RKO (cell line): ENCODE data around the gene MED25.
A peak's percentile ranks its signal among the peaks of the same experiment; 100 is the strongest.

Source experiments
- DNase-seq: peaks from one replicate; pipeline ENCODE4 v3.0.0-alpha.2; 2016; ENCODE audit warnings: low spot score

Gene MED25

GRCh38 chr19:49858088-49858985 is 40.2 kb downstream of the MED25 start:
- peak; percentile 30 for DNase-seq

GRCh38 chr19:49859682-49860335 is 41.7 kb downstream of the MED25 start:
- no peak for DNase-seq

GRCh38 chr19:49860336-49861102 is 42.4 kb downstream of the MED25 start:
- no peak for DNase-seq

GRCh38 chr19:49861107-49861506 is 43.0 kb downstream of the MED25 start:
- no peak for DNase-seq

GRCh38 chr19:49861541-49862378 is 43.7 kb downstream of the MED25 start:
- no peak for DNase-seq

GRCh38 chr19:49862391-49863253 is 44.5 kb downstream of the MED25 start:
- no peak for DNase-seq

- no peak for DNase-seq
Measured at GRCh38 chr19:49863254-49863934, 45.3 kb downstream of the MED25 start.

GRCh38 chr19:49863935-49864320 is 45.8 kb downstream of the MED25 start:
- DNase-seq: no peak

GRCh38 chr19:49864890-49865289 is 46.8 kb downstream of the MED25 start:
- DNase-seq: no peak

GRCh38 chr19:49866933-49867782 is 49.1 kb downstream of the MED25 start, which contains the start of gene PNKP:
TSS of gene PNKP (minus strand) at chr19:49867576. CDS start at chr19:49867204, 372 bp downstream.
- peak; percentile 91 for DNase-seq

GRCh38 chr19:49869009-49869483 is 51.0 kb downstream of the MED25 start:
- no peak for DNase-seq

- DNase-seq: peak; percentile 100
Measured at GRCh38 chr19:49869484-49870308, 51.6 kb downstream of the MED25 start.

- DNase-seq: no peak
Measured at GRCh38 chr19:49870309-49870901, 52.3 kb downstream of the MED25 start.

GRCh38 chr19:49871349-49871985 is 53.4 kb downstream of the MED25 start:
- no peak for DNase-seq

GRCh38 chr19:49872245-49873128 is 54.4 kb downstream of the MED25 start:
- no peak for DNase-seq

- no peak for DNase-seq
Measured at GRCh38 chr19:49873129-49873521, 55.0 kb downstream of the MED25 start.
